Stomach (tissue), 4 donors: ENCODE measurements around the gene FGL2.

ENCODE experiments used
- CTCF ChIP-seq, 7 experiments: fragments of 450-650 bp in 4 of 7; fragments of 200-600 bp in 3 of 7; sonication (generic) in 3 of 7; IDR thresholded peaks; one replicate each; pipeline ENCODE4 v1.5.1; 2016 to 2019; ENCODE audit warnings: antibody characterized with exemption in 7 of 7, control low read depth in 2 of 7, mild to moderate bottlenecking in 1 of 7
- EP300 ChIP-seq: sonication (generic); formaldehyde crosslinking; IDR thresholded peaks from one replicate; pipeline ENCODE4 v1.6.1; 2017; ENCODE audit warnings: antibody characterized with exemption
- POLR2AphosphoS5 ChIP-seq, 3 donors: sonication (generic); formaldehyde crosslinking; IDR thresholded peaks; one replicate each; pipeline ENCODE4 v1.6.1; 2016; ENCODE audit warnings: antibody characterized with exemption in 3 of 3

GRCh38 chr7:77245015-77245755 lies 45.6 kb upstream of the FGL2 start:
- TF ChIP-seq CTCF (IDR thresholded peaks at IDR 0.05) = no peak
- TF ChIP-seq POLR2AphosphoS5 (IDR thresholded peaks at IDR 0.05) = no peak
- TF ChIP-seq EP300 = no peak
